H9 (cell line): ENCODE data around the gene RRAS. TPM values are rescaled to one million over a fixed set of nuclear protein-coding genes. Genes with fewer than 3 reads are reported as not detected.

Source experiments
- DNase-seq: peaks from one replicate; pipeline ENCODE4 v3.0.0-alpha.2; 2017
- H2AFZ ChIP-seq: one replicate; pipeline ENCODE4 v1.6.1; 2013; ENCODE audit warnings: mild to moderate bottlenecking, low read length, control low read depth, moderate library complexity
- H2AK5ac ChIP-seq: 2 replicates; pipeline ENCODE4 v1.6.1; 2013; ENCODE audit warnings: low read length, control low read depth, mixed read lengths; ENCODE audit not compliant: insufficient read length
- H2BK120ac ChIP-seq: one replicate; pipeline ENCODE4 v1.6.1; 2013; ENCODE audit warnings: low read depth, mild to moderate bottlenecking, low read length, control low read depth, inconsistent platforms; ENCODE audit not compliant: poor library complexity, severe bottlenecking
- H2BK12ac ChIP-seq: 2 replicates; pipeline ENCODE4 v1.6.1; 2013; ENCODE audit warnings: low read length, control low read depth, mixed read lengths, low read depth; ENCODE audit not compliant: insufficient read length
- H2BK15ac ChIP-seq: 2 replicates; pipeline ENCODE4 v1.6.1; 2013; ENCODE audit warnings: low read depth, low read length, control low read depth
- H2BK20ac ChIP-seq: one replicate; pipeline ENCODE4 v1.6.1; 2013; ENCODE audit warnings: low read depth, mild to moderate bottlenecking, low read length, control low read depth, inconsistent platforms; ENCODE audit not compliant: poor library complexity, severe bottlenecking
- H2BK5ac ChIP-seq: 2 replicates; pipeline ENCODE4 v1.6.1; 2013; ENCODE audit warnings: low read length, control low read depth, mixed read lengths; ENCODE audit not compliant: insufficient read length
- H3K14ac ChIP-seq: 2 replicates; pipeline ENCODE4 v1.6.1; 2013; ENCODE audit warnings: low read length, control low read depth; ENCODE audit not compliant: insufficient read depth
- H3K18ac ChIP-seq: 2 replicates; pipeline ENCODE4 v1.6.1; 2013; ENCODE audit warnings: low read depth, mild to moderate bottlenecking, mixed read lengths, low read length, control low read depth; ENCODE audit not compliant: insufficient read length
- H3K23ac ChIP-seq: 2 replicates; pipeline ENCODE4 v1.6.1; 2013; ENCODE audit warnings: low read length, control low read depth, mixed read lengths, low read depth; ENCODE audit not compliant: insufficient read length
- H3K23me2 ChIP-seq: 2 replicates; pipeline ENCODE4 v1.6.1; 2013; ENCODE audit warnings: low read depth, mild to moderate bottlenecking, mixed read lengths, low read length, control low read depth; ENCODE audit not compliant: insufficient read length, poor library complexity, severe bottlenecking
- H3K27ac ChIP-seq: 2 replicates; pipeline ENCODE4 v1.5.1; 2013; ENCODE audit warnings: low read length, control low read depth, mixed read lengths, low read depth; ENCODE audit not compliant: insufficient read length
- H3K27me3 ChIP-seq: 2 replicates; pipeline ENCODE4 v1.6.1; 2013; ENCODE audit warnings: low read length, control low read depth, inconsistent platforms; ENCODE audit not compliant: insufficient read depth
- H3K4ac ChIP-seq: 2 replicates; pipeline ENCODE4 v1.6.1; 2013; ENCODE audit warnings: low read depth, mild to moderate bottlenecking, control low read depth, inconsistent platforms, low read length, moderate library complexity
- H3K4me1 ChIP-seq: 2 replicates; pipeline ENCODE4 v1.6.1; 2013; ENCODE audit warnings: low read length, control low read depth, inconsistent platforms; ENCODE audit not compliant: insufficient read depth
- H3K4me2 ChIP-seq: 2 replicates; pipeline ENCODE4 v1.6.1; 2013; ENCODE audit warnings: low read length, control low read depth, mixed read lengths; ENCODE audit not compliant: insufficient read length, insufficient read depth
- H3K56ac ChIP-seq: 2 replicates; pipeline ENCODE4 v1.6.1; 2013; ENCODE audit warnings: low read depth, mild to moderate bottlenecking, mixed read lengths, low read length, control low read depth; ENCODE audit not compliant: insufficient read length
- H3K79me1 ChIP-seq: 2 replicates; pipeline ENCODE4 v1.6.1; 2013; ENCODE audit warnings: low read depth, mild to moderate bottlenecking, moderate library complexity, low read length, control low read depth, inconsistent platforms; ENCODE audit not compliant: insufficient read depth, poor library complexity, severe bottlenecking
- H3K79me2 ChIP-seq: 2 replicates; pipeline ENCODE4 v1.6.1; 2013; ENCODE audit warnings: low read length, control low read depth, inconsistent platforms; ENCODE audit not compliant: insufficient read depth
- H3K9ac ChIP-seq: 2 replicates; pipeline ENCODE4 v1.6.1; 2013; ENCODE audit warnings: low read length, control low read depth, mixed read lengths; ENCODE audit not compliant: insufficient read length; ENCODE audit errors: extremely low read depth
- H3K9me3 ChIP-seq: one replicate; pipeline ENCODE4 v1.6.1; 2013; ENCODE audit warnings: low read depth, low read length, inconsistent platforms; ENCODE audit not compliant: control insufficient read depth
- H3T11ph ChIP-seq: one replicate; pipeline ENCODE4 v1.6.1; 2013; ENCODE audit warnings: mild to moderate bottlenecking, low read length, control low read depth, inconsistent platforms
- H4K20me1 ChIP-seq: one replicate; pipeline ENCODE4 v1.6.1; 2013; ENCODE audit not compliant: control insufficient read depth, insufficient read length, insufficient read depth
- H4K5ac ChIP-seq: 2 replicates; pipeline ENCODE4 v1.6.1; 2013; ENCODE audit warnings: low read depth, mild to moderate bottlenecking, mixed read lengths, low read length, control low read depth; ENCODE audit not compliant: insufficient read length
- H4K8ac ChIP-seq: replicated peaks from 2 replicates; pipeline ENCODE4 v1.6.1; 2013; ENCODE audit warnings: low read length, control low read depth, mixed read lengths, low read depth; ENCODE audit not compliant: insufficient read length
- H4K91ac ChIP-seq: 2 replicates; pipeline ENCODE4 v1.6.1; 2013; ENCODE audit warnings: low read depth, mild to moderate bottlenecking, moderate library complexity, mixed read lengths, low read length, control low read depth; ENCODE audit not compliant: insufficient read length
- H3K27ac Mint-ChIP-seq, 3 experiments: 2 replicates in 2 of 3; 3 replicates in 1 of 3; pipeline ENCODE4 v1.8.0; 2020 to 2021; ENCODE audit warnings: mixed read lengths in 3 of 3, mild to moderate bottlenecking in 1 of 3, moderate library complexity in 1 of 3
- H3K27me3 Mint-ChIP-seq: 2 replicates; pipeline ENCODE4 v1.8.0; 2021; ENCODE audit warnings: low read depth, mild to moderate bottlenecking, moderate library complexity, mixed read lengths
- H3K36me3 Mint-ChIP-seq, 3 experiments: 2 replicates in 2 of 3; 3 replicates in 1 of 3; pipeline ENCODE4 v1.8.0; 2020 to 2021; ENCODE audit warnings: low read depth in 3 of 3, mixed read lengths in 3 of 3; ENCODE audit not compliant: insufficient read depth in 1 of 3
- H3K4me1 Mint-ChIP-seq, 2 experiments: 2 replicates each; pipeline ENCODE4 v1.8.0; 2020; ENCODE audit warnings: mixed read lengths in 2 of 2
- H3K4me3 Mint-ChIP-seq, 2 experiments: 2 replicates in 1 of 2; 3 replicates in 1 of 2; pipeline ENCODE4 v1.8.0; 2020 to 2021; ENCODE audit warnings: mild to moderate bottlenecking in 2 of 2, mixed read lengths in 2 of 2, moderate library complexity in 1 of 2
- H3K9me3 Mint-ChIP-seq, 2 experiments: 2 replicates in 1 of 2; 3 replicates in 1 of 2; pipeline ENCODE4 v1.8.0; 2020; ENCODE audit warnings: mild to moderate bottlenecking in 2 of 2, mixed read lengths in 2 of 2, moderate library complexity in 1 of 2
- CTCF ChIP-seq: fragments of 200-600 bp; sonication (generic); conservative IDR thresholded peaks from 3 replicates; pipeline ENCODE4 v1.8.0; 2021; ENCODE audit warnings: antibody characterized with exemption, mild to moderate bottlenecking
- WGBS: extraction: QIAGEN DNeasy Blood & Tissue Kit; methylation state at CpG from one replicate; pipeline ENCODE4 v1.1.7; 2013; ENCODE audit warnings: missing lambda C conversion rate, low lambda C conversion rate, mixed read lengths; ENCODE audit not compliant: insufficient read length; ENCODE audit errors: extremely low coverage; 5-methylcytosine and 5-hydroxymethylcytosine counted together
- total RNA-seq: library from RNA; stranded (reverse); gene quantifications from 2 replicates; pipeline ENCODE4 v1.2.1, GENCODE V29; 2021

The RRAS gene
- total RNA-seq, 1 experiment from 2014 or later, result 9.9 TPM

DNA sequence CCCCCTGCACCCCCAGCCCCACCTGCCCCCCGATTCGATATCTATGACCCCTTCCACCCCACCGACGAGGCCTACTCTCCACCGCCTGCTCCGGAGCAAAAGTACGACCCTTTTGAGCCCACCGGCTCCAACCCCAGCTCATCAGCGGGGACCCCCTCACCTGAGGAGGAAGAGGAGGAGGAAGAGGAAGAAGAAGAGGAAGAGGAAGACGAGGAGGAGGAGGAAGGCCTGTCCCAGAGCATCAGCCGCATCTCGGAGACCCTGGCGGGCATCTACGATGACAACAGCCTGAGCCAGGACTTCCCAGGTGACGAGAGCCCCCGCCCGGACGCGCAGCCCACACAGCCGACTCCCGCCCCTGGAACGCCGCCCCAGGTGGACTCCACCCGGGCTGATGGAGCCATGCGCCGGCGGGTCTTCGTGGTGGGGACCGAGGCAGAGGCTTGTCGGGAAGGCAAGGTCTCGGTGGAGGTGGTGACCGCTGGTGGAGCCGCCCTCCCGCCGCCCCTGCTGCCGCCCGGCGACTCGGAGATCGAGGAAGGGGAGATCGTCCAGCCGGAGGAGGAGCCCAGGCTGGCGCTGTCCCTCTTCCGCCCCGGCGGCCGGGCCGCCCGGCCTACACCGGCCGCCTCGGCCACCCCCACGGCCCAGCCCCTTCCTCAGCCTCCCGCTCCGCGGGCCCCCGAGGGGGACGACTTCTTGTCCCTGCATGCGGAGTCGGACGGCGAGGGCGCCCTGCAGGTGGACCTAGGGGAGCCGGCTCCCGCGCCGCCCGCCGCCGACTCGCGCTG lies 11.3 kb upstream of the RRAS start:
- no CpG with 5 or more reads among the region's 72 CpGs for WGBS
- peaks cover 27 to 76% (median 68%) of the 10 kb centered on the region in 3 experiments for H3K36me3 Mint-ChIP-seq
- no peak overlapping the region for H4K5ac ChIP-seq

More for the DNA sequence above, 11.3 kb upstream of the RRAS start:
- H2BK15ac ChIP-seq, result no peak overlapping the region
- no peak overlapping the region for H3T11ph ChIP-seq
- no peak overlapping the region for H3K27ac ChIP-seq
- no peak overlapping the region for H2BK120ac ChIP-seq
- H3K79me2 ChIP-seq, result no peaks in the 10 kb centered on the region
- no peak overlapping the region for H3K4me2 ChIP-seq
- no peak overlapping the region for H3K18ac ChIP-seq
- no peaks in the 10 kb centered on the region for H3K27me3 ChIP-seq
- no peak overlapping the region for H4K8ac ChIP-seq
- H3K14ac ChIP-seq, result no peak overlapping the region
- H4K91ac ChIP-seq, result no peak overlapping the region
- H3K56ac ChIP-seq, result no peak overlapping the region
- H3K23ac ChIP-seq, result no peak overlapping the region
- Mint-ChIP-seq H3K9me3 (no peaks in the 10 kb centered on the region; a peak in 1 of 5 replicates), H3K4me3 (no peak overlapping the region), H3K27me3 (no peaks in the 10 kb centered on the region), H3K27ac (peak overlapping the region in 1 of 3 experiments; percentile 27; a peak in 1 of 7 replicates), H3K4me1 (peaks cover 4 to 6% of the 10 kb centered on the region in 2 experiments; a peak in 3 of 4 replicates)
- H2BK20ac ChIP-seq, result no peak overlapping the region
- no peak overlapping the region for H3K9ac ChIP-seq
- H2AK5ac ChIP-seq, result no peak overlapping the region
- no peak overlapping the region for H2BK5ac ChIP-seq
- no peaks in the 10 kb centered on the region for H3K9me3 ChIP-seq
- no peak overlapping the region for H2AFZ ChIP-seq
- no peaks in the 10 kb centered on the region for H3K4me1 ChIP-seq
- DNase-seq, result no peak
- H2BK12ac ChIP-seq, result no peak overlapping the region
- H3K4ac ChIP-seq, result no peak overlapping the region
- H3K23me2 ChIP-seq, result peaks cover 2% of the 10 kb centered on the region
- H4K20me1 ChIP-seq, result no peaks in the 10 kb centered on the region
- no peak for TF ChIP-seq CTCF
- H3K79me1 ChIP-seq, result no peaks in the 10 kb centered on the region
